Fibroblast of skin of back (primary cell): ENCODE data around the gene GPX4. TPM values are rescaled to one million over a fixed set of nuclear protein-coding genes. Genes with fewer than 3 reads are reported as not detected.

Experiments
- DNase-seq: peaks from one replicate; pipeline ENCODE4 v3.0.0-alpha.2; 2013
- polyA plus RNA-seq, 2 experiments: library from polyadenylated mRNA; unstranded; fragments of 120-200 nt; gene quantifications; one replicate each; pipeline ENCODE4 v1.2.1, GENCODE V29; 2013; ENCODE audit not compliant: insufficient read length in 2 of 2

GPX4 gene
- polyA plus RNA-seq (2013, experiment 1 of 2; ENCODE audit: insufficient read length), result 304 TPM
- polyA plus RNA-seq (2013, experiment 2 of 2; ENCODE audit: insufficient read length), result 269 TPM

GRCh38 chr19:1103708-1104310, at the start of gene GPX4:
Gene GPX4 (plus strand): TSS chr19:1103994. CDS start chr19:1104044, 50 bp downstream.
- peak; percentile 99 for DNase-seq

DNA sequence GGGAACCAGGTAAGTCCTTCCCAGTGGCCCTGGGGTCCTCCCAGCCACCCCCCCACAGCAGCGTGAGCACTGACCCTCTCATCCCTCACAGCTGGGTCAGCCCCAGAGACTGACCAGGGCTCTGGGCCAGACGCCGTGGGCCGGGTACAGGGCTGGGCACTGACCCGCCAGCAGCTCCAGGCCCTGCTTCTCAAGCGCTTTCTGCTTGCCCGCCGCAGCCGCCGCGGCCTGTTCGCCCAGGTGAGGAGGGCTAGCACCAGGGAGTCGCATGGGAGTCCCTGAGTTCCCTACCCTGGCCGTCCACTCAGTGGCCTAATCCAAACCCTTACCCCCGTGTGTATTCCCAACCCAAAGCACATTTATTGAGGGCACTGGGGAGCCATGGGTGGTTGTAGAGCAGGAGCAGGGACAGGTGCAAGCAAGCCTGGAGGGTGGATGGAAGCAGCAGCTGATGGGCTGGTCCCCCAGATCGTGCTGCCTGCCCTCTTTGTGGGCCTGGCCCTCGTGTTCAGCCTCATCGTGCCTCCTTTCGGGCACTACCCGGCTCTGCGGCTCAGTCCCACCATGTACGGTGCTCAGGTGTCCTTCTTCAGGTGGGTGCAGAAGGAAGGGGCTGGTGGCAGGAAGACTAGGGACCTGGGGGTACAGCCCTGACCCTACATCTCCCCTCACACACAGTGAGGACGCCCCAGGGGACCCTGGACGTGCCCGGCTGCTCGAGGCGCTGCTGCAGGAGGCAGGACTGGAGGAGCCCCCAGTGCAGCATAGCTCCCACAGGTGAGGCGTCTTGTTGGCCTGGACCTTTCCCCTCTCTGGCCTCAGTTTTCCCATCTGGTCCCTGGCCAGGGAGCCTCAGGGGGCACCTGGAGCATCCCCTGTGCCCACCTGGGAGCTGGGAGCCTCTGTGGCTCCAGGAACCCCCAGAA, 49.4 kb upstream of the GPX4 start:
- DNase-seq, result no peak

- no peak for DNase-seq
Observed at GRCh38 chr19:1055028-1055425, 48.8 kb upstream of the GPX4 start.

- no peak for DNase-seq
Observed at GRCh38 chr19:1055886-1056620, 47.7 kb upstream of the GPX4 start.

- DNase-seq, result peak; percentile 54
Observed at GRCh38 chr19:1057176-1057855, 46.5 kb upstream of the GPX4 start.

- DNase-seq, result no peak
Observed at GRCh38 chr19:1058112-1058511, 45.7 kb upstream of the GPX4 start.

DNA sequence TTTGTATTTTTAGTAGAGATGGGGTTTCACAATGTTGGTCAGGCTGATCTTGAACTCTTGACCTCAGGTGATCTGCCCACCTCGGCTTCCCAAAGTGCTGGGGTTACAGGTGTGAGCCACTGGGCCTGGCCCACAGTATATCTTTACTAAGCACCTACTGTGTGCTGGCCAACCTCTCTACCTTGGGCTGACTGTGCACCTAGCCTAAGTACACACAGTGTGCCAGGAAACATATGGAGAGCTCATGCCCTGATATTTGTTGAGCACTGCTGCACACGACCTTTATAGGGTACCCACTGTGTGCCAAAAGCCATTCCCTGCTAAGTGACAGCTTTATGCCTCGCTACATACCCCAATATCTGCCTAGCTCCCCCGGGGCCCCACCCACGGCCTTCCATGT, 43.1 kb upstream of the GPX4 start:
- DNase-seq, result no peak

- no peak for DNase-seq
Observed at GRCh38 chr19:1061987-1062386, 41.8 kb upstream of the GPX4 start.

- DNase-seq, result no peak
Observed at GRCh38 chr19:1062387-1063029, 41.3 kb upstream of the GPX4 start.

DNA sequence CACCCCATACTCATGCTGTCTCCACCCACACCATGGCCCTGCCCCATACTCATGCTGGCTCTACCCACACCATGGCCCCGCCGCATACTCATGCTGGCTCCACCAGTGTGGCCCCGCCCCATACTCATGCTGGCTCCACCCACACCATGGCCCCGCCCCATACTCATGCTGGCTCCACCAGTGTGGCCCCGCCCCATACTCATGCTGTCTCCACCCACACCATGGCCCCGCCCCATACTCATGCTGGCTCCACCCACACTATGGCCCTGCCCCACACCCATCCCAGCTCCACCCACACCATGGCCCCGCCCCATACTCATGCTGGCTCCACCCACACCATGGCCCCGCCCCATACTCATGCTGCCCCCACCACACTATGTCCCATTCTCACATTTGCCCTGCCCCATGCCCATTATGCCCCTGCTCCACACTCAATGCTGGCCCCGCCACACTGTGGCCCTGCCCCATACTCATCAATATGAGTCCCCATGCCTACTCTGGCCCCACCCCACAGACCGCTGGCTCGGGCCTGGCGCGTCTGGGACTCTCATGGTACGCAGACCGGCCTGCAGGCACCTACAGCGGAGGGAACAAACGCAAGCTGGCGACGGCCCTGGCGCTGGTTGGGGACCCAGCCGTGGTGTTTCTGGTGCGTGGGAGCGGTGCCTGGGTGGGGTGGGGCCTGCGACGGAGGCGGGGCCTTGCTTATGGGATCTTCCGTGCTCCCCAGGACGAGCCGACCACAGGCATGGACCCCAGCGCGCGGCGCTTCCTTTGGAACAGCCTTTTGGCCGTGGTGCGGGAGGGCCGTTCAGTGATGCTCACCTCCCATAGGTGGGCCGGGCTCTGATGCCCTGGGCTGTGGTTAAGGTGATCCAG, 40.5 kb upstream of the GPX4 start:
- DNase-seq, result no peak

DNA sequence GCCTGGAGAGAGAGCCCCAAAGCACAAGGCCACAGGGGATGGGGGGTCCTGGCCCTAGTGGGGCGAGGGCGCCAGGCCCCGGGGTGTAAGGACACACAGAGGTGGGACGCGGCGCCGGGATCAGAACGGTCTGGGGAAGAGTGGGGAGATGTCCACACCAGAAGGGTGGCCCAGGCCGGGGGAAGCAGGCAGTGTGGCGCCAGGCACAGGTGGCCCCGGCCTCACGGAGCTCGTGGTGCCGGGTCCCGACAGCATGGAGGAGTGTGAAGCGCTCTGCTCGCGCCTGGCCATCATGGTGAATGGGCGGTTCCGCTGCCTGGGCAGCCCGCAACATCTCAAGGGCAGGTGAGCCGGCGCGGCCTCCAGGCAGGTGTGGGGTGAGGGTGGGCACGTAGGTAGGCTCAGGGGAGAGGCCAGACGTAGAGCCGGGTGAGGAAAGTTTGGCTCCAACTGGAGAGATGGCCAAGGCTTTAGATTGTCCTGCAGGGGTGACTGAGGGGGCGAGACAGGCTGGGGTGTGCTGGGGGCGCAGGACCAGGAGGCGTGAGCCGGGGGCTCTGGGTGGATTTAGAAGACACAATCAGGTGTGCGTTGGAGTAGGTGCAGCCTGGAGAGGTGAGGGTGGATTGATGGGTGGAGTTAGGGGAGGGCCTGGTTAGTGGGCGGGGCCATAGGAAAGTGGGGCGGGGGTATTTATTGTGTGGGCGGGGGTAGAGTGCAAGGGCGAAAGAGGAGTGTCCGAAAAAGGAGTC, 39.7 kb upstream of the GPX4 start:
- DNase-seq, result no peak

DNA sequence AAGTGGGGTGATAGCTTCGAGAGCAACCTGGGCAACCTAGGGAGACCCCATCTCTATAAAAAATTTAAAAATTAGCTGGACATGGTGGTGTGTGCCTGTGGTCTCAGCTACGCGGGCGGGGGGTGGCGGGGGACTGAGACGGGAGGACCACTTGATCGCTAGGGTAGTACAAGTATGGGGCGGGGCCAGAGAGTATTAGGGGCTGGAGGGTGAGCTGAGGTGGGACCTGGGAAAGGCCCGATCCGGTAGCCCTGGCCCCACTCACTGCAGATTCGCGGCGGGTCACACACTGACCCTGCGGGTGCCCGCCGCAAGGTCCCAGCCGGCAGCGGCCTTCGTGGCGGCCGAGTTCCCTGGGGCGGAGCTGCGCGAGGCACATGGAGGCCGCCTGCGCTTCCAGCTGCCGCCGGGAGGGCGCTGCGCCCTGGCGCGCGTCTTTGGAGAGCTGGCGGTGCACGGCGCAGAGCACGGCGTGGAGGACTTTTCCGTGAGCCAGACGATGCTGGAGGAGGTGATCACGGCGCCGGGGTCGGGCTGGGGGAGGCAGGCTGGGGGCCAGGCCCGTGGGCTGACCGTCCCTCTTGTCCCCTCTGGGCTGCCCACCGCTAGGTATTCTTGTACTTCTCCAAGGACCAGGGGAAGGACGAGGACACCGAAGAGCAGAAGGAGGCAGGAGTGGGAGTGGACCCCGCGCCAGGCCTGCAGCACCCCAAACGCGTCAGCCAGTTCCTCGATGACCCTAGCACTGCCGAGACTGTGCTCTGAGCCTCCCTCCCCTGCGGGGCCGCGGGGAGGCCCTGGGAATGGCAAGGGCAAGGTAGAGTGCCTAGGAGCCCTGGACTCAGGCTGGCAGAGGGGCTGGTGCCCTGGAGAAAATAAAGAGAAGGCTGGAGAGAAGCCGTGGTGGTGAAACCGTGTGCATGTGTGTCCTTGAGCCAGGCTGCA, 38.9 kb upstream of the GPX4 start:
- peak; percentile 63 for DNase-seq

GRCh38 chr19:1065606-1066109, 38.1 kb upstream of the GPX4 start:
- no peak for DNase-seq

DNA sequence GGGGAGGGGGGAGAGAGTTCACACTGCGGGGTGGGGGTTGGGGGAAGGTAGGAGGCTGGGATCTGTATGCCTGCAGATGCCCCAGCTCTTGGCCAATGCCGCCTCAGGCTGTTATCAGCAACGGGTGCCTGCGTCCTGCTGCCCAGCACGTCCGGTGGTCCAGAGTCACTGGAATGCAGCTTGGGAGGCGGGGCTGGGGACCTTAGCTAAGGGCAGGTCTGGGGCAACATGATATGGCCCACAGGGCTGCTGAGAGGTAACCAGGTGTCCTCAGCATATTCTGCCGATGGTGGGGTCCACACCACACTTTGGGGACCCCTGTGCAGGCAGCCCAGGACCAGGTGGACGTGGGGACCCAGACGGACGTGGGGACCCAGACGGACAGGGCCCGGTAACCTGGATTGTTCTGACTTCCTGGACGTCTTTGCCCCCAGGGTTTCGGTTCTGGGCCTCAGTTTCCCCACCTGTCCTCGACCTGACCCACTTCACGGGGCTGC, 37.5 kb upstream of the GPX4 start:
- DNase-seq, result no peak

GRCh38 chr19:1066748-1067340, 37.0 kb upstream of the GPX4 start, which contains the start of gene ARHGAP45:
Gene ARHGAP45 (plus strand): TSS chr19:1067167. CDS start chr19:1067406, 239 bp downstream.
- DNase-seq, result no peak

- no peak for DNase-seq
Observed at GRCh38 chr19:1067341-1067957, 36.3 kb upstream of the GPX4 start.
